WTC11 (cell line): ENCODE results near the gene CEBPE.

Experiments
- ELF4 ChIP-seq: sonication (generic); formaldehyde crosslinking; IDR thresholded peaks from 2 replicates; pipeline ENCODE4 v1.8.1; 2022; ENCODE audit warnings: low read depth, mild to moderate bottlenecking, moderate library complexity, missing genetic modification reagents
- NFE2L1 ChIP-seq: sonication (generic); formaldehyde crosslinking; IDR thresholded peaks from 2 replicates; pipeline ENCODE4 v1.8.1; 2023; ENCODE audit warnings: missing genetic modification reagents
- TCF7 ChIP-seq: sonication (generic); formaldehyde crosslinking; IDR thresholded peaks from 2 replicates; pipeline ENCODE4 v1.8.0; 2022; ENCODE audit warnings: mild to moderate bottlenecking, low read depth, missing genetic modification reagents, moderate library complexity
- TF ChIP-seq, protein P1 (sequence below): sonication (generic); formaldehyde crosslinking; IDR thresholded peaks from 2 replicates; pipeline ENCODE4 v1.8.0; 2023; ENCODE audit warnings: mild to moderate bottlenecking, missing genetic modification reagents
- TF ChIP-seq, protein P2 (sequence below): fragments of 200-600 bp; IDR thresholded peaks from 2 replicates; pipeline ENCODE4 v1.8.0; 2022; ENCODE audit warnings: antibody characterized with exemption

DNA sequence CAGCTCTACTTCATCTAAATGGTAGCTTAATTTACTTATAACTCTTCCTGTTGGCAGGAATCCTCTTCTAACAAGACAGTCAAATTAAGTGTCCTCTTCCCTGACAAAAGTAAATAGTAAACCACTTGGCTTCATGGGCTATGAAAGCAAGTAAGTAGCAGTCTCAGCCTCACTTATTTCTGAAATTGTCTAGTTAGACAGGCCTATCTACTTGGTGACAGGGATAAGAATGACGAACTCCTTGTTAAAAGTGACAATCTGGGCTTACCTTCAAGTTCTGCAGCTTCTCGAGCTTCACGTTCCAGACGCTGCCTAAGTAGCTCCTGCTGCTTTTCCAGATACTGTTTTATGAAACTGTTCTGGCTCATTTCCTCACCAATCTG is 28.8 kb downstream of the CEBPE start:
- TF ChIP-seq TCF7 (CRISPR knock-in tag) (no peak), NFE2L1 (CRISPR knock-in tag) (no peak), ELF4 (CRISPR knock-in tag) (no peak)
- TF ChIP-seq, protein P1, sequence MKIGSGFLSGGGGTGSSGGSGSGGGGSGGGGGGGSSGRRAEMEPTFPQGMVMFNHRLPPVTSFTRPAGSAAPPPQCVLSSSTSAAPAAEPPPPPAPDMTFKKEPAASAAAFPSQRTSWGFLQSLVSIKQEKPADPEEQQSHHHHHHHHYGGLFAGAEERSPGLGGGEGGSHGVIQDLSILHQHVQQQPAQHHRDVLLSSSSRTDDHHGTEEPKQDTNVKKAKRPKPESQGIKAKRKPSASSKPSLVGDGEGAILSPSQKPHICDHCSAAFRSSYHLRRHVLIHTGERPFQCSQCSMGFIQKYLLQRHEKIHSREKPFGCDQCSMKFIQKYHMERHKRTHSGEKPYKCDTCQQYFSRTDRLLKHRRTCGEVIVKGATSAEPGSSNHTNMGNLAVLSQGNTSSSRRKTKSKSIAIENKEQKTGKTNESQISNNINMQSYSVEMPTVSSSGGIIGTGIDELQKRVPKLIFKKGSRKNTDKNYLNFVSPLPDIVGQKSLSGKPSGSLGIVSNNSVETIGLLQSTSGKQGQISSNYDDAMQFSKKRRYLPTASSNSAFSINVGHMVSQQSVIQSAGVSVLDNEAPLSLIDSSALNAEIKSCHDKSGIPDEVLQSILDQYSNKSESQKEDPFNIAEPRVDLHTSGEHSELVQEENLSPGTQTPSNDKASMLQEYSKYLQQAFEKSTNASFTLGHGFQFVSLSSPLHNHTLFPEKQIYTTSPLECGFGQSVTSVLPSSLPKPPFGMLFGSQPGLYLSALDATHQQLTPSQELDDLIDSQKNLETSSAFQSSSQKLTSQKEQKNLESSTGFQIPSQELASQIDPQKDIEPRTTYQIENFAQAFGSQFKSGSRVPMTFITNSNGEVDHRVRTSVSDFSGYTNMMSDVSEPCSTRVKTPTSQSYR (CRISPR knock-in tag): no peak
- TF ChIP-seq, protein P2, sequence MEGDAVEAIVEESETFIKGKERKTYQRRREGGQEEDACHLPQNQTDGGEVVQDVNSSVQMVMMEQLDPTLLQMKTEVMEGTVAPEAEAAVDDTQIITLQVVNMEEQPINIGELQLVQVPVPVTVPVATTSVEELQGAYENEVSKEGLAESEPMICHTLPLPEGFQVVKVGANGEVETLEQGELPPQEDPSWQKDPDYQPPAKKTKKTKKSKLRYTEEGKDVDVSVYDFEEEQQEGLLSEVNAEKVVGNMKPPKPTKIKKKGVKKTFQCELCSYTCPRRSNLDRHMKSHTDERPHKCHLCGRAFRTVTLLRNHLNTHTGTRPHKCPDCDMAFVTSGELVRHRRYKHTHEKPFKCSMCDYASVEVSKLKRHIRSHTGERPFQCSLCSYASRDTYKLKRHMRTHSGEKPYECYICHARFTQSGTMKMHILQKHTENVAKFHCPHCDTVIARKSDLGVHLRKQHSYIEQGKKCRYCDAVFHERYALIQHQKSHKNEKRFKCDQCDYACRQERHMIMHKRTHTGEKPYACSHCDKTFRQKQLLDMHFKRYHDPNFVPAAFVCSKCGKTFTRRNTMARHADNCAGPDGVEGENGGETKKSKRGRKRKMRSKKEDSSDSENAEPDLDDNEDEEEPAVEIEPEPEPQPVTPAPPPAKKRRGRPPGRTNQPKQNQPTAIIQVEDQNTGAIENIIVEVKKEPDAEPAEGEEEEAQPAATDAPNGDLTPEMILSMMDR: no peak
